GM19023 (cell line): ENCODE data around the gene OSBPL3.
A peak's percentile ranks its signal among the peaks of the same experiment; 100 is the strongest.
"Not testable (repeated sequence)": the region's sequence is repeated elsewhere in the genome, so short reads cannot be mapped to it uniquely, and the experiment has no call there.

Source experiments
- ATAC-seq: cut with Tn5 transposase; IDR thresholded peaks from one replicate; pipeline ENCODE4 v1.9.1; 2021; ENCODE audit warnings: mild to moderate bottlenecking, moderate library complexity; ENCODE audit not compliant: unreplicated experiment

OSBPL3 gene

DNA sequence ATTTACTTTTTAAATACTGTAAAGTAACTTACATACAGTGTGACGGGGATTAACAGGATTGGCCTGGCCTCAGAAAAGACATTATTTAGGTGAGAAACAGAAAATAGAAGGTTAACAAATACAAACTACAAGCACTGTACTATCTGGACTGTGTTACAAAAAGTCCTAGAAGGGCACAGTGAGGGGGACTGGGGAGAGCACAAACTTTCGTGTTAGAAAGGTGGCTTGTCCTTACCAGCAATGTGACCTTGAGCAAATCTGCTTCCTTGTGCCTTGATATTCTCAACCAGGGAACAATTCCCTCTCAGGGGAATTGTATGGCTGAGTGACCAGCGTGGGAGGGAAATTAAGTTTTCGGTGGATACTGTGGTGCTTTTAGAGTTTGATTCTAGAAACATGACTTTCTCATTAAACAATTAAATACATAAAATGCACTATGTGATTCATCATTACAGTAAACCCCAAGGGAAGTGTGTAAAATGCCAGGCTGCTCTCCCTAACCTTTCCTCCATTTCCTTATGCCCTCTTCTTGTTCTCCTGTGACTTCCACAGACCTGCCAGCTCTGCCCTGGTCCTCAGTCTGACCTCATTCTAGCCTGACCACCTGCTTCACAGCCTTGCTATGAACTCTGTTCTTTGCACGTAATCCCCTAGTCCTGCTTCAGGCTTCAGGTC, 57.7 kb downstream of the OSBPL3 start:
- ATAC-seq = no peak

DNA sequence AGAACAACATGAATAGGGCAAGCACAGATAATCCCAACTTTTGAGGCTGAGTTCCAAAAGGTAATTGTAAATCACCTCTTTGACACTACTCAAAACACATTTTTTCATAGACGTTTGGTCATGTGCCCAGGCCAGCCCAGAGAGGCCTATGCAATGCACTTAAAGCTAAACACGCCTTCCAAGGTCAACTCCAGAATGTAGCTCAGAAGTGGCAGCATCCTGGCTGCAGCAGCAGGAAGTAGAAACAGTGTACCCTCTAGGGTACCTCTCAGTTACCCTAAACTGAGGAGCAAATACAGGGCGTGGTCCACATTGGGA, 58.7 kb downstream of the OSBPL3 start:
- ATAC-seq = no peak

DNA sequence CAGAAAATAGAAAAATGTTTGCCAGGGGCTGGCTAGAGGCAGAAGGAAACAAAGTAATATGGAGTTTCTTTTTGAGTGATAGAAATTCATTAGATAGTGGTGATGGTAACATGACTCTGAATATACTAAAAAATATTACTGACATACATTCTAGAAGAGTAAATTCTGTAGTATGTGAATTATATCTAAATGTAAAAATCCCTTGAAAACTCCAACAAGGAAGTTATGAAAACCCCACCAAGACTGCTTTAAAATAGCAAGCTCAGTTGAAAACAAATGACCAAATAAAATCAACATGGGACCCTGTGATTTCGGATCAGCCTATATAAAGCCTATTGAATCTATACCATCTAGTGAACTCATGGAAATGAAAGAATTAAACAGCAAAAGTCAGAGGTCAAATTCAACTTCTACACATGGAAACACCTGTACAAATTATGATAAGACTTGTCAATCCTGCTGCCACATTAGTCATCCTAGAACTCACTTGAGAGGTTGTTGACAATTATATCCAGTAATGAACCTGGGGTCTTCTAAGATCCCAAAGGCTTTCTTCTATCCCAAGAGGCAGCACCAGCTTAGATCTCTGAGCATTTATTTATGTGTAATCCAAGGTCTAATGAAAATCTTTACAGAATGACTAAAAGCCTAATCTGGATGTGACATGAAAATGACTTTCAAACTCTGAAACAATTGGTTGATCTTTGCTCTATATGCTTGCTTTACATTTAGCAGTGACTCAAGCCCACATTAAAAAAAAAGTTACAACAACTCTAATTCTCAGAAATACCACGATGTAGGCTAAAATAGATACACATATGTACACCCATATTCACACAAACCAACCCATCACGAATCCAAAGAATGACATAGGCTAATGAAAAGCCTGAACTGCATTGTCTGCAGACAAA, 59.3 kb downstream of the OSBPL3 start:
- ATAC-seq = no peak

DNA sequence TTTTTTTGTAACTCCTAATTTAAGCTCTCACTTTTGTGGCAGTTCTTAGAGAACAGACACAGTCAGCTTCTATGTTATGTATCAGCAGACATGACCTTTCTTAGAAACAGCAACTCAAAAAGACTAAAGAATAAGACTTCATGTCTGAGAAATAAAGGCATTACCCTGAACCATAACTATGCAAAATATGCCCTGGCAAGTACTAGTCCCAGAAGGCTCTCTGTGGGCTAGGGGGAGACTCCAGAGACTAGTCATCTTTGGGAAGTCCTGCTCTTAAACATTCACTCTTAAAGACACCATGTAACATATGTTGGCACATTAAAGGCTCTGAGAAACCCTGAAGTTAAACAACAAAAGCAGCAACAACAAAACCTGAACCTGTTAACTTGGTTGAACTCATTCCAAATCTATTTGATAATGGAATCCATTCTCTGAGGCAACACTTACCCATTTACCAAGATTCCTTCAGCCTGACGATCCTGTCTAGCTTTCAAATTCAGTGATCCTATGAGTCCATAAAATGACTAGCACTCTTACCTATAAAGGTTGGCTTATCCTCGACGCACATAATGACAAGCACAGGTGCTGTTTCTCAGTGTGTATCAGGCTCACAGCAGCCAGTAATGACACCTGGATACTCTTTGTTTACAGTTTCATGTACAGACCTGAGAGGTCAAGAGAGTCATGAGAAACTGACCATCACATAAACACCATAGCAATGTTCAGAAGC, 62.3 kb downstream of the OSBPL3 start:
- ATAC-seq = peak; percentile 52

DNA sequence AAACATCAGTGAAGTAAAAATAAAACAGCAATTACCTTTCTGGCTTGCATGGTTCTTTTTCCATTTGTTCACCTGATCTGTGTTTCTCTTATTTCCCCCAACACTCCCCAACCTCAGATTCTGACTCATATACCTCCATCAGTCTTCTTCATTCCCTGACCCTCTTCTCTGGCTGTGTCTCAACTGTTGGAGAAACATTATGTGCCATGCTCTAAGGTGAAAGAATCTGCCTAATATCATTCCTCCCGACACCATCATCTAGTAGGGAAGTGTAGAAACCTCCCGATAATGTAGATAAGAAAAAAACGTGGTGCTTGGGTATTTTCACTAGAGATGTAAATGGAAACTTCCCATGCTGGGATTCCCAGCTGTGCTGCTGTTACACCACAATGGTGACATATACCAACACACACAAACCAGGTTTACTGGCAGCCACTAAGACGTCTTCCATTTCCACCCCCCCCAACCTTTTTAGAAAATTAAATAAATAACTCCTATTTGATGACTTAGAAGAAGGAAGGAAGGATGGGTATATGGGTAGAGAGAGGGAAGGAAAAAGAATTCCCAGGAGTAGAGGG, 63.4 kb downstream of the OSBPL3 start:
- ATAC-seq = no peak

DNA sequence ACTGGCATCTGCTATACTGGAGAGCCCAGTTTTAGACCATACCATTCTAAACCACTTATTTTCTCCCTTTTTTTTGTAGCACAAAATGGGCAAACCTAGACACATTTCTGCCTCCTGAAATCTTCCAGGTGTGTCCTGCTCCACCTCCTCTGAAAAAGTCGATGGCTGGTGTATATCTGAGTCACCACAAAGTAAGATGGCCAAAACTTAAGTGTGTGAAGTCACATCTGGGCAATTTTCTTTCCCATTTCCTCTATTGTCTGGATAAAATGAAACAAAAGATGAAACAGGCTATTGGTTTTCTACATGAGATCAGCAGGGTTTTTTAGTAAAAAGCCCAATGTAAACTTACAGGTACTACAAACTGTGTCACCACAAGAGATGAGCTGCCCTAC, 65.5 kb downstream of the OSBPL3 start:
- ATAC-seq = no peak

DNA sequence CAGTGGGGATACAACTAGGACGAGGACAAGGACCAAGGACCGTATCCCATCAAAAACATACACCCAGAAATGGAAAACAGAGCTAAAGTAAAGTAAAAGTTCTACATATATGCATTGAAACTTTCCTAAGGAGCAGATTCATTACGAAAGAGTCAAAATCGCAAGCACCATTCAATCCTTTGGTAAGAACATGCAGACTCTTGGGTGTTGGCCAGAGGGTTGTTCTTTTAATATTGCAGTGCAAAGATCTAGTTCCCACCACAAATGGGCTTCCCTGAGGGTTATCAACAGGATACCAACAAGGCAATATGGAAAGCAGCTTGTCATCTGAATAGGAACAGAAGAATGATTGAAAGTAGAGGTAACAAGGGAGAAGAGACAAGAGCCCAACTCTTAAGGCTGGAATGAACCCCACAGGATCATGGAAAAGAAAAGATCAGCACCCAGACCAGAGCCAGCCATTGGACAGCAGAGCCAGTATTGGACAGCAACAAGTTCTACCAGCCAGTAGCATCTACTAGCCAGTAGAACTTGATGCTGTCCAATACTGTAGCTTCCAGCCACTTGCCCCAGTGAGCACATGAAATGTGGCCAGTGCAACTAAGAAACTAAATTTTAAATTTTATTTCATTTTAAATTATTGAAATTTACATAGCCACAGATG, 66.0 kb downstream of the OSBPL3 start:
- no peak for ATAC-seq

DNA sequence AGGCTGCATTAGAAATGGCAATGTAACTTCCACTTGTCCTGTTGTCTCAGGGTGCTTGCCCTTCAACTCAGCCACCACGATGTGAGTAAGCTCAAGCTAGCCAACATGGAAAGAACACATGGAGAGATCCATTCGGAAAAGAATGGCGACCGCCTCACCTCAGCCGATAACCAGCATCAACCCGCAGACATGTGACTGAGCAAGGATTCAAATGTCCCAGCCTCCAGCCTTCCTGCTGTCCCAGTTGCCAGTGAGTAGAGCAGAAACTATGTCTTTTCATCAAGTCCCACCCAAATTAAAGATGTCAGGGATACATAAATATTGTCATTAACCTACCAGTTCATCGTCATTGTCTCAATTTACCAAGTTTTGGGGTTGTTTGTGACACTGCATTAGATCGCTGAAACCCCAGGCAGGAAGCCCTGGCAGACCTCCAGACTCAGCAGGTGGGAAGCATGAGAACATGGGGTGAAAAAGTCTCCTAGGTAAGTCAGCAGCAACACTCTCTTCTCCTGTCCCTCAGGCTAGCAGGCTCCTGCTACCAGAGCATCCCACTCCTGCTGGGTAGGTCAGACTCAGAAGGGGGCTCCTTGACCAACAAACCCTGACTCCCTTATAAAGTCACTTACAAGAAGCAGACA, 67.0 kb downstream of the OSBPL3 start:
- no peak for ATAC-seq

DNA sequence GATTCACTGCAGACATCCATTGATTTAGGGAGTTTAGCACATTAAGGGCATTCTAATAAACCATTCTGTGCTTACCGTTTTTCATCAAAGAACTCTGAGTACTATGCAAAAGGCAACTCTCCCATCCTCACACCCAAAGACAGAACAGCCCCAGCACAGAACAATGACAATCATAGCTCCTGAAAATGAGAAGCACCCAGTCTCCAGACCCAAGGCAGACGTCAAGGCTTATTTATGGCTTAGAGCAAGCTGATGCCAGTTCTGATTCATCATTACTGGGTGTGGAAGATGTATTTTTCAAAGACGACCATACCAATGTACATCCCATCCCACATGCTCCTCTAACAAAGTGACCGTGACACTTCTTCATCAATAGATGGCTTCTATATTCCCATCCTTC, 67.6 kb downstream of the OSBPL3 start:
- ATAC-seq = no peak

DNA sequence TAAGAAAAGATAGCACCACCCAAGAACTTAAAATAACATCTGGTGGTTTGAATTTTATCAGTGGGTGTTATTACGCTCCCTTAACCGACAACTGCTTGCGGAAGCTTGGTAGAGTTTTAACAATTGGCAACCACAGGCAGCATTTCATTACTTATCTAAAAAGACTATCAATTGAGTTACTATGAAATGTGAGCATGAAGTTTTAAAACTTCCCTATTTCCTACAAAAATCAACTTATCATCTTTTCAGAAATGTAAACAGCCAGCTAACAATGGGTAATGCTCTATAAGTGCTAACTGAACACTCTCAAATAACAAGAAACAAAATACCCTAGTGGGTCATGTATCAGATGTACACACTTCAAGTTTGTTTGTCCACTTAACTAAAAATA, 68.8 kb downstream of the OSBPL3 start:
- ATAC-seq = peak; percentile 35

DNA sequence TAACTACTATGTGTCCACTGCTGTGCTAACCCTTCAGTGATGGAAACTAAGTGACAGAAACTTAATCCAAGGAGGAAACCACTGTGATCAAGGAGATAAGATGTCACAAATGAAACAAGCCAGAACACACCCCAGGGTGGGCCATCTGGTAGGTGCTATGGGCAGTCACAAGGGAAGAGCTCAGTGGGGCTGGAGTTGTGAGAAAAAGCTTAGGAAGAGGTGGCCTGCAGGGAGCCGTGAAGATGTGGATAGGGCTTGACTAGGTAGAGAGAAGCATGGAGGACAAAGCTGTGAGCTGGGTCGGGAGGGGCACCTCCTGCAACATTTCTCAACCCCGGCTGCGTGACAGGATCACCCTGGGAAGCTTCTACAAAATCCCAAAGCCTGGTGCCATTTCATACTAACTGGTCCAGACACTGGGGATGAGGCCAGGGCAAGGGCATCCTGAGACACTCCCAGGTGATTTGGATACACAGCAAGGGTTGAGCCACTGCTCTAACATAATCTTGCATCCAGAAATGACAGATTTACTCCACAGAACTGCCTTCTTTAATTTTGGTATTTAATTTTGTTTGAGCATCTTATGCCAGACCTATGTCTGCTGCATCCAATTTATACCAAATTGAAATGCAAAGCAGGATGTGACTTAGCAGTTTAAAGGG, 69.3 kb downstream of the OSBPL3 start:
- no peak for ATAC-seq

DNA sequence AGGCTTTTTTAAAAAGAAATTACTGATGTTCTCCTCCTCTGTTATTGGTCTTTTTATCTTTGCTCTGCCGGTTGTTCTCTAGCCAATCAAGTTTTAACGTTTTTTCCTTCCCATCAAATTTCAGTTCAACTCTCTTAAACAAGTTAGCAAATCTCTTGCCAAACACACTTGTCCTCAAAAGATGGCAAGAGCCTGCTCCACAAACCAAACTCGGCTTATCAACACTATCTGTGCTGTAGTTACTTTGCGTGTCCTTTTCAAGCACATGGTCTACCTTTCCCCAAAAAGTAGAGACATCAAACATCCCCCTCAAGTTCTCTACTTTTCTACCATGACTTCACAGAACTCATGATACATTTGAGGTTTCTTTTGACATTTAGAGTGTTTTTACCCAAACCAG, 71.3 kb downstream of the OSBPL3 start:
- ATAC-seq = no peak

DNA sequence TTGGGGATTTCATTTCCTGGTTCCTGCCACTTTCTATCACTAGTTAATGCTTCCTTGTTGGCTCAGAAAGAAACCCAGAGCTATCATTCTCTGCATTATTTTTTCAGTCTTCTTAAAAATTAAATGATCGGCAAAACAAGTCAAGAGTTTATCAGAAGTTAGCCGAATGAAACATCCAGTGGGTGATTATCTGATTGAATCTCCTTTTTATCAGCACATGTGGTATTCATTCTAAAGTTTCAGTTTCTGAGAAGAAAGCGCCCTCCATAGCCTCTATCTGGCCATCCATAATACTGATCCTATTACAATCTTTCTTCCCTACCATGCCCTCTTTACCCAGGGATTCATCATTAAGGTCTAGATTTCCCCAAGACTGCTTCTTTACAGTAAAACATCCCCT, 71.8 kb downstream of the OSBPL3 start:
- no peak for ATAC-seq

DNA sequence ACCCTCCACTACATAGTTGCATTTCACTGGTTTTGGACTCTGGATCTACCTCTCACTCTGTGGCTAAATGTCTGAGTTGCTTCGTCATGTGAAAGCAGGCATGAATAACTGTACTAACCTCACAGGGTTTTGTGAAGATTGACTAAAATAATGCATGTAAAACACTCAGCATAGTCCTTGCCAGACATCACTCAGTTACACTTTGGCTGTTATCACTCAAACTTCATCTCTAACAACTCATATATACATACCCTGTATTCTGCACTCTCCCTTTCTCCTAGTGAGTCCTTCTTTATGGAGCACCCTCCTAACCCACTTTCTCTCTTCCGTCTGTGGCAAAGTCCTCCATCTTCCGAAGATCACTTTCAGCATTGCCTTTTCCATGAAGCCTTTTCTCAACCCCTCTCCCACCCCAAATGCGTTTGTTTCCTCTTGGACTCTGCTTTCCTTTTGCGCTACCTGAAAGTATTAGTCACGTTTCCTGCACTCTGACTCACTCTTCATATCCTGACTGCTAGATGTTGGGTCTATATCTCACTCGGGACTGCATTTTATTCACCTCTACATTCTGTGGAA, 72.6 kb downstream of the OSBPL3 start:
- ATAC-seq = peak; percentile 58

DNA sequence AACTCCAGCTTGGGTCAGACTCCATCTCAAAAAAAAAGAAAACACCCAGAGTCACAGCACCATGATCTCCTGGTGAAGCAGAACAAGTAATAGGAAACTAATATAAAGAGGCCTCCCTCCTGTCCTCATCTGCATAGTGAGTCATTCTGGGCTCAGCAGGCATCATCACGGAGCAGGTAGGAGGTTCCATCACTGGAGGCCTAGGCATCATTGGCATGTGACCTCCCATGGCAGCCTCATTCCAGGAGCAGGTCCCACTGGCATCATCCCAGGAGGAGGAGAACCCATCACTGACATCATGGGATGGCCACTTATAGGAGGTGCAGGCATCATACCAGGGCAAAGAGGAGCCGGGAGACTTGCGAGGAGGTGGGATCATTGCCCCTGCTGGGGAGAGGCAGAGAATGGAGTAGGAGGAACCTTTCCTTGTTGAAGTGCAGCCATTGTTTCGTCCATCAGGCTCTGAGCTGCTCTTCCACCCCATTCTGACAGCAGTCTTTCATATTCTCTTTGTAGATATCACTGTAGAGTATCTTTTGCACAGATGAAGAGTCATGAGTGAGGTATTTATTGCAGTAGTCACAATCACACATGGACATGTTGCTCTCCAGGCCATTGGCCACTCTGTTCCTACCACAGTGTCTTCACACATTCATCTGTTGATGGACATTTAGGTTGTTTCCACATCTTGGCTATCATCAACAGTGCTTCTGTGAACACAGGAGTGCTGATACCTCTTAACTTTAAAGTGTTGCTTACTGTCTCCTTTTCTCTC, 73.8 kb downstream of the OSBPL3 start:
- ATAC-seq = no peak

DNA sequence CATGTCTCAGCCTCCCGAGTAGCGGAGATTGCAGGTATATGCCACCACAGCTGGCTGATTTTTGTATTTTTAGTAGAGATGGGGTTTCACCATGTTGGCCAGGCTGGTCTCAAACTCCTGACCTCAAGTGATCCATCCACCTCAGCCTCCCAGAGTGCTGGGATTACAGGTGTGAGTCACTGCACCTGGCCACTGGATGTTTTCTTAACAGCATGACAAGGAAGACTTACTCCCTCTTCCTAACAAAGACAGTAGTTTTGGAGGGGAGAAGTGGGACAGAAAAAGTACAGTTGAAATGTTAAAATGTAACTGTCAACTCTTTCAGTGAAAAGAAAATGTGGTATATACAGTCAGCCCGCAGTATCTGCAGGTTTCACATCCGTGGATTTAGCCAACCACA, 76.0 kb downstream of the OSBPL3 start:
- ATAC-seq = not testable (repeated sequence)

DNA sequence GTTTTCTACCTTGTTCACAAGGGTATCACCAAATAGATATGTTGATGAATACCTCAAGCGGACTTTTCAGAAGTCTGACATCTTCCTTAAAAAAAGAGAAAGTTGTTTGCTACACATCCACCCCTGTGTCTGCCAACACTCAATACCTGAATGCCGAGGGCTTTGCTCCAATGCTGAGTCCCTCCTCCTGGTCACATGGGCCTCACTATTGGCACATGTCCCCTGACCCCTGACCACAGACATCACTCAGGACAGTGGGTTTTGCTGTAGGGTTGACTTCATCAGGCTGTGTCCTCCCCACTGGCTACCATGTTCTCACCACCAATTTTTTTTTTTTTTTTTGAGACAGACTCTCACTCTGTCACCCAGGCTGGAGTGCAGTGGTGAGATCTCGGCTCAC, 76.4 kb downstream of the OSBPL3 start:
- ATAC-seq = no peak

DNA sequence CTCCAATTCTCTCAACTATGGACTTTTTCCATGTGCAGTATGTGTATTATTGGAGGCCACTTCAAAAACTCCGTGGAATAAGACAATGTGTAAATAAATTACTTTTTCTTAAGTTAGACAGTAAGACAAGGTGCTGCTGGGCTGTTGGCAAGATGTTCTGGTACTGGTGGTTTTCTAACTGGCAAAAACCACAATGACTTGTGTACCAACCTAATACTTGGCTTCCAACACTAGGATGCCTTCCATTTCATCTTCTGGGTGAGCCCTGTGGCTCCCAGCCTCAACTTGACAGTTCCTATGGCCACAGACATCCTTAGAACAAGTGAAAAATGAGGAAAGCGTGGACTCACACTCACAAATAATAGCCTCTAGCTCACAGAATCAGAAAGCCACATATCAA, 77.0 kb downstream of the OSBPL3 start:
- no peak for ATAC-seq

DNA sequence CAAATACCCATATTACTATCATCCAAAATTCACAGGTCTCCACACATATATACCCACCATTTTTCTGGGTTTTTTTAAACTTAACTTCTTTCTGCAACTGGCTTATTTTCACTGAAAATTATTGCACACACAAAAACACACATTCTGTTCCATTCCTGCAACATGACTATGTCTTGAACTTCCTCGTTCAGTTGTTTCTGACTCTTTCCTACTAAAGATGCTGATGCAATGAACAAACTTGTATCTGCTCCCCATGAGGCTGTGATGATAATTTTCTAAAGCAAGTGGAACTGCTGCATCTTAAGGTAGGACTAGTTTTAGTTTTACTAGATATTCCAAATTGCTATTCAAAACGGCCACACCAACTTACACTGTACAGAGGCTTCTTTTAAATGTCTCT, 77.7 kb downstream of the OSBPL3 start:
- no peak for ATAC-seq
